Left forelimb (tissue), 1 donor: ENCODE results near the gene ACTR3C.
"Not testable (repeated sequence)": the region's sequence is repeated elsewhere in the genome, so short reads cannot be mapped to it uniquely, and the experiment has no call there.

Experiments
- DNase-seq: peaks from one replicate; pipeline ENCODE4 v3.0.0-alpha.2; 2018; ENCODE audit warnings: low spot score

Gene ACTR3C

GRCh38 chr7:150336746-150337145, 13.4 kb upstream of the ACTR3C start:
- no peak for DNase-seq

- no peak for DNase-seq
Measured at GRCh38 chr7:150335774-150336112, 12.4 kb upstream of the ACTR3C start.

- no peak for DNase-seq
Measured at GRCh38 chr7:150335108-150335773, 11.9 kb upstream of the ACTR3C start.

- DNase-seq = no peak
Measured at GRCh38 chr7:150334108-150334507, 10.8 kb upstream of the ACTR3C start.

- DNase-seq = no peak
Measured at GRCh38 chr7:150333659-150334058, 10.3 kb upstream of the ACTR3C start.

- DNase-seq = no peak
Measured at GRCh38 chr7:150332852-150333635, 9.7 kb upstream of the ACTR3C start.

GRCh38 chr7:150330211-150330885, 7.0 kb upstream of the ACTR3C start:
- no peak for DNase-seq

GRCh38 chr7:150329331-150330120, 6.2 kb upstream of the ACTR3C start:
- DNase-seq = no peak

- no peak for DNase-seq
Measured at GRCh38 chr7:150327308-150327707, 4.0 kb upstream of the ACTR3C start.

GRCh38 chr7:150326657-150327268, 3.4 kb upstream of the ACTR3C start:
- DNase-seq = no peak

GRCh38 chr7:150325901-150326300, 2.6 kb upstream of the ACTR3C start:
- DNase-seq = no peak

- DNase-seq = no peak
Measured at GRCh38 chr7:150325110-150325611, 1.8 kb upstream of the ACTR3C start.

GRCh38 chr7:150324373-150324961, 1.1 kb upstream of the ACTR3C start:
- no peak for DNase-seq

GRCh38 chr7:150323682-150324372, 482 bp upstream of the ACTR3C start:
- DNase-seq = no peak

- DNase-seq = no peak
Measured at GRCh38 chr7:150322114-150322832, 1.1 kb downstream of the ACTR3C start.

GRCh38 chr7:150321788-150322113, 1.6 kb downstream of the ACTR3C start:
- DNase-seq = no peak

GRCh38 chr7:150317748-150318444, 5.4 kb downstream of the ACTR3C start:
- no peak for DNase-seq

GRCh38 chr7:150316987-150317386, 6.4 kb downstream of the ACTR3C start:
- DNase-seq = not testable (repeated sequence)

GRCh38 chr7:150314639-150315239, 8.6 kb downstream of the ACTR3C start:
- DNase-seq = no peak
